Suppressor macrophage treated with lipopolysaccharide for 4 hours (primary cell): Measurements from ENCODE around the gene BCAS3.
"Not testable (repeated sequence)": the region's sequence is repeated elsewhere in the genome, so short reads cannot be mapped to it uniquely, and the experiment has no call there.

Experiments
- DNase-seq: peaks from one replicate; pipeline ENCODE4 v3.0.0-alpha.2; 2020

Gene BCAS3

DNA sequence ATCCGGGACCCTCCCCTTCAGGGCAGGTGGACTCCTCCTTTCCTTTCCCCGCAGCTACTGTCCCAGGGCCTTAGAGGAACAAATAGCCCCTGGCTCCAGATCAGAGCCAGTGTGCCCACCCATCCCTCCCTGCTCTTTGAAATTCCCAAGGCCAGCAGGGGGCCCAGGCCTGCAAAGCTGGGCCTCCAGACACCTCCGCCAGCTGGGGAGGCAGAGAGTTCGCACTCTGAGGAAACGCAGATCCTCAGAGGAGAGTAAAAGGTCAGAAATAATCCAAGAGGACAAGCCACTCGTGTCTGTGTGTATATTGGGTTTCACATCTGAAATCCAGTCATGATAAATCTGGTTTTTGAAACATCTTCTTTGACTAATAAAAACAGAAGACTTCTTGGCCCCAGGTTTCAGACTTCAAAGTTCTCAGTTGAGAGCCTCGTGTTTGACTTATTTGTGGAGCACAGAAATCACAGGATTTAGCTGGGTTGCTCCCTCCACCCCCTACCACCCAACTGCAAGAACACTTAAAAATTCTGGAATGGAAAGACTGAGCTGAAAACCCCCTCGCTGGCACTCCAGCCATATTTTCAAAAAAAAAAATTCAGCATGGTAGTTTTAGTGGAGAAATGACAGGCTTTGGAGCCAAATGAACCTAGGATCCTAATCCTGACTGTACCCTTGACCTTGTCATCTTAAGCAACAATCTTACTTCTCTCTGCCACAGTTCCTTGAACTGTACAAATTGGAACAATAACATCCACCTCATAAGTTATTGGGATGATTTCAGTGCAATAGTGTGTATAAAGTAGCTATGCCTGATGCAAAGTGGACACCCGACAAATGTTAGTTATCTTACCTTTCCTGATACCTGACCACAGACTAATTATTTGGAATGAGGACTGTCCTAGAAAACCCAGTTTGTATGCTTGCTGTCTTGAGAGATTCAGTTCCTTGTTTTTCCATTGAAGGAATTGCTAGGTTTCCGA, 677.5 kb downstream of the BCAS3 start:
- no peak for DNase-seq

DNA sequence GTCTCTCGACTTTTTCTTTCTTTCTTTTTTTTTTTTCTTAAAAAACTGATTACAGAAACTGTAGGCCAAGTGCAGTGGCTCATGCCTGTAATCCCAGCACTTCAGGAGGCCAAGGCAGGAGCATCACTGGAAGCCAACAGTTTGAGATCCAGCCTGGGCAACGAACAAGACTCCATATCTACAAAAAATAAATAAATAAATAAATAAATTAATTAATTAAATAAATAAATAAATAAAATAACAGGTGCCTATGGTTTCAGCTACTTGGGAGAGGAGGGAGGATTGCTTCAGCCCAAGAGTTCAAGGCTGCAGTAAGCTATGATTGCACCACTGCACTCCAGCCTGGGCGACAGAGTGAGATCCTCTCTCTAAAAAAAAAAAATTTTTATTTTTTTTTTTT, 679.4 kb downstream of the BCAS3 start:
- not testable (repeated sequence) for DNase-seq

DNA sequence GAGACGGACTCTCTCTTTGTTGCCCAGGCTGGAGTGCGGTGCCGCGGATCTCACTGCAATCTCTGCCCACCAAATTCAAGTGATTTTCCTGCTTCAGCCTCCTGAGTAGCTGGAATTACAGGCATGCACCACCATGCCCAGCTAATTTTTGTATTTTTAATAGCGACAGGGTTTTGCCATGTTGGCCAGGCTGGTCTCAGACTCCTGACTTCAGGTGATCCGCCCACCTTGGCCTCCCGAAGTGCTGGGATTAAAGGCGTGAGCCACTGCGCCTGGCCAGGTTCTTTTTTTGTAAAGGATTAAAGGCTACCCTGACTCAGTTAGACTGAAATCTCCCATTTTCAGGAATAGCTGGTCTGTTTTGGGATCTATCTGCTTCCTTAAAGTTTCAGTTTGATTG, 681.9 kb downstream of the BCAS3 start:
- DNase-seq: not testable (repeated sequence)

DNA sequence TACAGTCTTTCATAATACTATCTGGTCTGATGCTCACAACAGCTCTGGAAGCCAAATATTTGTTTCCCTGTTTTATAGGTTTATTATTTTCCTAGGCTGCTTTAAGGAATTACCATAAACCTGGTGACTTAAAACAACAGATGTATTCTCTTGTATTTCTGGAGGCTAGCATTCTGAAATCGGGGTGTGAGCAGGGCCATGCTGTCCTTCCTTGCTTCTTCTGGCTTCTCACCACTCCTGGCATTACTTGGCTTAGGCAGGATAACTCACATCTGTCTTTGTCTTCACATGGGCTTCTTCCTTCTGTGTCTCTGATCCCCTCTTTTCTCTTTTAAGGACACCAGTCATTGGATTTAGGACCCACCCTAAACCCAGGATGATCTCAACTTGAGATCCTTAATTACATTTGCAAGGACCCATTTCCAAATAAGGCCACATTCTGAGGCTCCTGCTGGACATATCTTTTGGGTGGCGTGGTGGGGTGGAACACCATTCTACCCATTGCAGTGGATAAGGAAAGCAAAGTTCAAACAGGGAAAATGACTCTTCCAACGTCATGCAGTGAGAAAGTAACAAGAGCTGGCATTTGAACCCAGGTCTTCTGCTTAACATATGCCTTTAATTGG, 682.8 kb downstream of the BCAS3 start:
- DNase-seq: no peak

DNA sequence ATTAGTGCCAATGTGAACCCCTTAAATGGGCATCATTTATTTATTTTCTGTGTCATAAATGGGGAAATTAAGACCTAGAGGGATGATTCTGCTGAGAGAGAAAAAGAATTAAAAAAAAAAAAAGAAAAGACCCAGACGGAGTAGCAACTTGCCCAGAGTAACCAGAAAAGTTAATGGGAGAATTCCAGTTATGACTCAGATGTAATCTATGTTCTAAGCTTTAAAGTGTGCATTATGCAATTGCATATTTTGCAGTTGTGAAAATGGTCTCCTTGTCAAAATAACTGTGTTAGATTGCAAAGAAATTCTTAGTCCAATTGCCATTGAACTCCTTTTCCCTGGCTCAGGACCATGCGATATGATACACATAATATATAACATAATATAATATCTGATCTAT, 683.4 kb downstream of the BCAS3 start:
- no peak for DNase-seq

DNA sequence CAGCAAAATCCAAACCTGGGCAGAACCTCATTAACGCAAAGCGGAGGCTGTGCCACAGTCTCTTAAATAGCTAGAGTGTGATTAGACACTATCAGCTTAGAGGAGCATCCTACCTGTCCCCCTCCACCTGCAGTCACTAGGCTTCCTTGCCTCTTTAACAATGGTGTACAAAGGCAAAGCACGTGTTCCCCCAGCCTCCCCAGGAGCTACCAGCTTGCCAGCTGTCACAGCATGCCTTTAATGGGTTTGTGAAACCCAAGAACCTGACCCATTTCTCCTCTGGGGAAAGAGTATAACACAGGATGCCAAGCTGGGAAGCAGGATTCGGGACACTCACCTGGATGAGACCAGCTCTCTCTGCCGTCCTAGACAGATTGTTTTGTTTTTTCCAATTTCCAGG, 684.7 kb downstream of the BCAS3 start:
- DNase-seq: no peak

DNA sequence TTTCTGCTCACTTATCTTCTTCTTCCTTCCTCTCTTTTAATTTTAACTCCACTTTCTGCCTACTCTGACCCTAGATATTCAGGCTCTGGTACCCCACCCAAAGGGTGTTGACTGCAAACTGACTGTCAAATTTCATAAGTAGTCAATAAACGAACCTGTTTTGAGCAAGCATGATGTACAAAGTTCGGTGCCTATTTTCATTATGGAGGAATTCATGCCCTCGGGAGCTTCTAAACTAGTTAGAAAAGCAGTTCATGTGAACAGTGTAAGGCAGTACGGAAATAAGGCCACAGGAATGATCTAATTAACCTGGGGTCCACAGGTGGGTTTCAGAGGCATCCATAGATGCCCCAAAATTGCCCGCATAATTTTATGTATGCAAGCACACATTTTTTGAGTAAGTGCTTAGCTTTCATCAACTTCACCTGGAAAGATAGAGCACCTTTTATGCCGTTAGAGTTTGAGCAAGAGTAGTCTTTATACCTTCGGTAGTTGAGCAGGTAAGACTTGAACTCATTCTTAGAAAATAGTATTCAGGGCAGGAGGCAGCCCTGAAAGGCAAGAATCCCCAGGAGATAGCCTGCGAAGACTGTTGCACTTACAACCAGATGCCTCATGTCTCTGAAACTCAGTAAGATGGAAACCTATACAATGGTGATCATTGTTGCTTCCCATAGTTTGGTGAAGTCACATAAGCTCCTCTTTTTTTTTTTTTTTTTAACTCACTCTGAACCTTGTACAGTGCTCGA, 685.4 kb downstream of the BCAS3 start:
- no peak for DNase-seq

DNA sequence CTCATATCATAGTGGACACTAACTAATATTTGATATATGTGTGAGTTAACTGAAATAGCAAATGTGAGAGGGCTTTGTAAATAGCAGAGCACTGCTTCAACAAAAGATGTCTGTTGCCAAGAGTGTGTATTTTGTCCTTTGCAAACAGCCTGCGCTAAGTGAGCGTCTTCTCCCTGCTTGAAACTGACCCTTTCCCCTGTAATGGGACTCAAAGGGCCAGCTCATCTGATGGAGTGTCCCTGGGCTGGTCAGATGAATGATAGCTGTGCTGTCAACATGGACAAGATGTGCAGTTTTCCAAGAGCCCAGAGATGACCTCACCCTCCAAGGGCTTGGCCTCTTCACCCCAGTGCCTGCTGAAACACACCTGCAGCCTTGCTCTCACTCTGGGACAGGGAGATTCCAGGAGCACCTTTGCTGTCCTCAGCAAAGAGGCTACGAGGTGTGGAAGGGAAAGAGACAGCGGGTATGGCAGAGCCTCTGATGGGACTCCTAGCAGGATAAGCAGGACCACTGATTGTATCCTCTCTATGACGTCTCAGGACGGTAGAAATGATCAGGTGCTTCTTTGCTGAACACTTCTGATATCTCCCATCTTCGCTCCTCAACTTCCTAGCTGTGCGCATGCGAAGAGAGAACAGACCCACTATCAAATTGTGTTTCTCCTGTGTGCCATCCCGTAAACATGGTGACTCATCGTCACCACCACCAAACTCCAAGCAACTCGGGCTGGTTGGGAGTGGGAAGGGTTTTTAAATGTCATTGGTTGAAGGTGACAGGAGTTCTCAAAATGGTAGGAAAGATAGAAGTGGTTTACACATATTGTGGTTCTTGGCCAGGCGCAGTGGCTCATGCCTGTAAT, 686.2 kb downstream of the BCAS3 start:
- no peak for DNase-seq

DNA sequence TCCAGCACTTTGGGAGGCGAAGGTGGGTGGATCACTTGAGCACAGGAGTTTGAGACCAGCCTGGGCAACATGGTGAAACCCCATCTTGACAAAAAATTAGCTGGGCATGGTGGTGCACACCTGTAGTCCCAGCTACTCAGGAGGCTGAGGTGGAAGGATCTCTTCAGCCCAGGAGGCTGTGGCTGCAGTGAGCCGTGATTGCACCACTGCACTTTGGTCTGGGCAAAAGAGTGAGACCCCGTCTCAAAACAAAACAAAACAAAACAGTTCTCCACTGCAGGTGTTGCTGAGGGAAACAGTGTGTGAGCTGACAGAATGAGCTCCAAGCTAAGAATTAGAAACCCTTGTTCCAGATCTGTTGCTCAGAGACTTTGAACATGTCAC, 686.8 kb downstream of the BCAS3 start:
- DNase-seq: no peak

DNA sequence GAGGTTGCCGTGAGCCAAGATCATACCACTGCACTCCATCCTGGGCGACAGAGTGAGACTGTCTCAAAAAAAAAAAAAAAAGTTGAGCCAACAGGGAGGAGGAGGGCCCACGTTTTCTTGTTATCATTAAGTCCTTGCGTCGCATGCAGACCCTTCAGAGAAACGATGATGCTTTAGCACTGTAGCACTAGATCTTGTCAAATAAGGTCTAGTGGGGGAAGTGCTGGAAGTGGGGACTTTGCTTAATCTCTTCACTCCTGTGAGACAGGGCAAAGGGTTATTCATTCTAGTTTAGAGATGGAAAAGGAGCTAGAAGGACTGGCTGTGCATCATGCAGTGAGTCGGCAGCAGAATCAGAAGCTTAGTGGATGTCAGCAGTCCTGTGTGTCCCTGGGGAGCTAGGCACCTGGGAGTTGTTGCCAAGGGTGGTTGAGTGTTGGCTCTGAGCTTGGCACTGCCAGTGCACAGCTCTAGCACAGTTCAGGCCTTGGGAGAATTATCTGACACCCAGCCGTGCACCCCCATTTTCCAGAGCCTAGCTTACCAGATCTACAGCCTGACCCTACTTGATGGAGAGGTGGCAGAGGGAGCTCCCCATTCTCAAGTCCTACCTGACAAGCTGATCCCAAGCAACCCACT, 688.5 kb downstream of the BCAS3 start:
- DNase-seq: no peak

DNA sequence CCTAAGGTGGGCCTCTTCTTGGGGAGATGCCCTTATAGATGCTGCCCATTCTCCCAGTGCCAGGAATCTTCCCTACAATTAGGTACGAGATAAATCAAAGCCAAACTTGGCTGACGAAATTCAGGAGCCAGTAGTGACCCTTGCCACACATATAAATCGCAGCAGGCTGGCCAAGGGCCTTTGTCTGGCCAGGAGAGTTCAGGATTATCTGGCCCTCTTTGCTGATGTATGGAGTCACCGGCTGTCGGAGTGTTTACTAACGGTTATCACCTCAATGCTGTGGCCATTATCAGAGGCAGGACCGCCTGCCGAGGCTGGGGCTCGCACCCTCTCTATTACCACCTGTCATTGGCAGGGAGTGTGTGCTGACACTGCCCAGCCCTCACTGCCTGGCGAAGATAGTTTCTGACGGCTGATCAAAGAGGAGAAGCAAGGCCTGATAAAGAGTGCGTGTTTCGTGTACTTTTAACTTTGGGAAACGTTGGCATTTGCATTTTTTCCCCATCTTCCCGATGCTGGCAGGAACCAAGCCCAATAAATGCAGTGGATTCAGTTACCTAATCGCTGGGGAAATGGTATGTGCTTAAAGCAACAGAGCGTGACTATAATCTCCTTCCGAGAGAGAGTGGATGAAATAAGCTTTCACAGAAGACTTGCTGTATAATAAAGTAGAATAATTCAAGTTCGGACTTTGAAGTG, 689.2 kb downstream of the BCAS3 start:
- DNase-seq: no peak

DNA sequence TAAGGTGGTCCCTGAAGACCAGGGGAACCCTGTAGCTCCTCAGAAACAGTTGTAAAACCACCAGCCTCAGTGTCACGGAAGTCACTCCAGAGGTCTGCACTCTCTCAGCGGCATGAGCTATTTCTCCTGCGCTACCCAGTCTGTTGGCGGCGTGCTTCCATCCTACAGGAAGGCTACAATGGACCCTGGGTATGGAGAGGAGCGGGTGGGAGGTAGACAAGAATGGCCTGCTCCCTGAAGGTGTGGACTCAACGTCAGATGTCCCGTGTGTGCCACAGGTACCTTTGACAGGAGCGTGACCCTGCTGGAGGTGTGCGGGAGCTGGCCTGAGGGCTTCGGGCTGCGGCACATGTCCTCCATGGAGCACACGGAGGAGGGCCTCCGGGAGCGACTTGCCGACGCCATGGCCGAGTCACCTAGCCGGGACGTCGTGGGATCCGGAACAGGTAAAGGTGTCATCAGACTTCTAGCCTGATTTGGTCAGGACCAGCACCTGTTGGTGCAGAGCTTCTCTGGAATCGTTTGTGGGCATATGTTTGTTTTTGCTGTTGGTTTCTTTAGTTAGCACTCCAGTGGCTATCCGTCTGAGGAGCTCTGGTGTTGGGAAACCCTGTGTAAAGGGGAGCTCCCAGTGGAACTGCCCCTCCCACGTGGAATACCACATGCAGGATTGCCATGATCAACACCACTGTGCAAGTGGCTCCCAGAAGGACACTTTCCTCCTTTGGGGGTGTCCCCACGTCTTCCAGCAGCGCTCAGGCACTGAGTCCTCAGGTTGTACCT, 690.6 kb downstream of the BCAS3 start:
- DNase-seq: no peak

DNA sequence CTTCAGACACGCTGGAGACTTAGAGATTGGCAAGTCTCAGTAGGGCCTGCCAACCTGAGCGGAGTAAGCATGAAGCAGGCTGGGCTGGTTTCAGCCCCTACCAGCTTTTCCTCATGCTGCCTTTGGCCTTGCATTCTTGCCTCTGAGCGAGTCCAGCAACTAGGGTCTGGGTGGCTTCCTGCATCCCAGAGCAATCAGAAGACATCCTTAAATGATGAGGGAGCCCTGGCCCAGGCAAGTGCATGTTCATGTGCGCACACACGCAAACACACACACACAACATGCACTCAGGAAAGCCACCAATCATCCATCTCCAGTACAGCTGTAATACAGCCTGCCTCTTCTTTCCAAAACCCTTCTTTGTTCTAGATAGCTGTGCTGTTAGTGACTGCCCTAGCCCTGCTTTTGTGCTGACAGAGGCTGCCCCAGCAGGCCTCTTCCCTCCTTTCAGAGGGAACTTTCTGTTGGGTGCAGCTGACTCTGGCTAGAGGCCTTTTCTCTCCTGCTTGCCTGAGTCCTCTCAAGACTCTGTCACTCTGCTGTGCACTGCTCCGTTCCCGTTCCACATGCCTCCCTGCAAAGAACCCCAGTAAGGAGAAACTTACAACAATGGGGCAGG, 691.3 kb downstream of the BCAS3 start:
- DNase-seq: no peak

DNA sequence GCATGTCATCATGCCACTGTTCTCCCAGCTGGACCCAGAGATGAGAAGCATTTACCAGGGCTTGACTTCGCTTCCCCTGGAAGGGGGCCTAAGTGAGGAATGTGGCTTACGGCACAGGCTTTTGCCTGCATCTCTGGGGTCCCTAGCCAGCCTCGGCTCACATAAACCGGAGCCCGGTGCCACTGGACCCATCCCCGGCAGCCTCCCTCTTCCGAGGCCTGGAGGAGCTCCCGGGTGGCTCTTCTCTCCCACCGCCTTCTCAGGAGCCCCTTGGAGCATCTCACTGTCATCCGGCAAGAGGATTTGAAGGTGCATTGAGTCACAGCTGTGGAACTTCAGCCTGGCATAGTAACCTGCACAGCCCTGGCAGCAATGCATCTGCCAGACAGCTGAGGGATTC, 692.1 kb downstream of the BCAS3 start:
- DNase-seq: no peak

DNA sequence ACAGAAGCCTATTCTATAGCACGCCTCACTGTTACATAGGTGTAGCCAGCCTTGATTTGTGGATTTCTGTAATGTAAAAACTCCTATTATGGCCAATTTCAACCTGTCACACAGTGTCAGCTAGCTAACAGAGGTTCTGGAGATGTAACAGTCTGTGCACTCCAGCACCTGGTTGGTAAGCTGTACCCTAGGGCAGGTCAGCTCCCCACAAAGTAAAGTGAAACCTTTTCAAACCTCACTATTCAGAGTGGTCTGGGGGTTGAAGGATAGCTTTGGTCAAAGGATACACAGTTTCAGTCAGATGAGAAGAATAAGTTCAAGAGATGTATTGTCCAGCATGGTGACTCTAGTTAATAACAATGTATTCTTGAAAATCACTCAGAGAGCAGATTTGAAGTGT, 693.5 kb downstream of the BCAS3 start:
- DNase-seq: no peak

DNA sequence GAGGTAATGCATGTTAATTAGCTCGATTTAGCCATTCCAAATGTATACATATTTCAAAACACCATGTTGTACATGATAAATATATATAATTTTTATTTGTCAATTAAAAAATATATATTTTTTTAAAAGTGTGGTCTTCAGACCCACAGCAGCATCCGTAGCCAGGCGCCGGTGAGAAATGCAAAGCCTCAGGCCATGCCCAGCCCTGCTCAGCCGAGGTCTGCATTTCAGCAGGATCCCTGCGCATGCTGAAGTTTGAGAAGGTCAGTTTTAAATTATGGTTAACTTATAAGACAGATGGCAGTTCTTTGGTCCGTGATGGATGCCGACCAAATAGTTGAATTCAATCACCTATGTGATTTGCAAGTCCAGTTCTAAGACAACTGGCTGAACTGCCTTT, 694.0 kb downstream of the BCAS3 start:
- DNase-seq: no peak

DNA sequence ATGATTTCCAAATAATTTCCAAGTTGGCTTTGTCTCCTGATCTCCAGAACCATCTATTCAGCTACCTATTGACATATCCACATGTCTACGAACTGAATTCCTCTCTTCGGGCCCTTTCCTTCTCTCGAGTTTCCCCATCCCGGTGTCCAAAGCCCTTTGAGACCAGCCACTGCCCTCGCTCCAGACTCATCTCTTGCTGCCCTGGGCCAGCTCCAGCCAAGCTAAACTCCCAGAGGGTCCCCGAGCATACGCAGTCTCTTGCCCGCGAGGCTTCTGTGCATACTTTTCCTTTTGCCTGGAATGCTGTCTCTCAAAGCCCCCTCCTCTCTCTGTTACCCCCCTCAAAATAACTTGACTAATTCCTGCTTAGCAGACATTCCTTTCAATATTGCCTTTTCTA, 694.8 kb downstream of the BCAS3 start:
- no peak for DNase-seq

DNA sequence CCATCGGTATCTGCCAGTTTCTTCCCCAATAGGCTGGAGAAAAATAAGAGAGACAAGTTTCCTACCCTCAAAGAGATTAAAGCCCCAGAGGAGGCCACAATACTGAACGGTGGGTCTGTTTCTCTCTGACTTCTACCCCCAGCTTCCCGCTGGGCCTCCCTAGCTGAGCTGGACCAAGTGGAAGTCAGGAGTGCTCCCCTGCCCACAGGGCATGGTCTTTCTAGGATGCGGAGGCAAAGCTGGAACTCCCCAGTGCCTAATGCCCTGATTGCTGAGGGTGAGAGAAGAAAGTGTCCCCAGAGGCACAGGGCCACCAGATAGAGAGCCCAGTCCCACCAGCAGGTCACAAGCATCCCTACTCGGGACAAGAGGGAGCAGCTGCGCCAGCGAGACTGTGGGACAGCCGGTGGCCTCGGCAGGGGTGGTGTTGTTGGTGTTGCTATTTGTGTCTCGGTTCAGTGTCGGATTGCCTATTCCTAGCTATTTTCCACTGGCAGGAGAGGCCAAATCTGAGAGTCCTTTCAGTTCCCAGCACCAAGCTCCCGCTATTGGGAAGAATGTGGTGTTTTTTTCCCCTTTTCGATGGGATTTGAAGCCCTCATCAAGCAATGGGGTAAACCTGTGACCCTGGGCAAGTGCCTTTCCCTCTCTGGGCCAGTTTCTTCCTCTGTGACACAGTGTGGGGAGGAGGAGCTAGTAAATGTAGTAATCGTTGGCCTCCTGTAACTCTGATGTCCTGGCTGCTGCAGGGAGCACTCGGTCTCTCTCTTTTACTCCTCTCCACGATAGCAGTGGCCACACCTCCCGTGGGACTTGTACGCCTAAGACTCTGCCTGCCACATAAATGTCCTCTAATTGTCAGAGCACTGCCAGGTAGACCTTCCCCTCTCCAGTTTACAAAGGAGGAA, 699.5 kb downstream of the BCAS3 start:
- no peak for DNase-seq
